GM12872 (cell line): Measurements from ENCODE around the gene ZEB1.

Experiments used
- CTCF ChIP-seq: IDR thresholded peaks from 3 replicates; pipeline ENCODE4 v1.5.1; 2011; ENCODE audit warnings: low read depth, mild to moderate bottlenecking, low read length, moderate library complexity; ENCODE audit not compliant: insufficient read depth

The ZEB1 gene

GRCh38 chr10:31381171-31381570, 62.2 kb downstream of the ZEB1 start:
- TF ChIP-seq CTCF = no peak

DNA sequence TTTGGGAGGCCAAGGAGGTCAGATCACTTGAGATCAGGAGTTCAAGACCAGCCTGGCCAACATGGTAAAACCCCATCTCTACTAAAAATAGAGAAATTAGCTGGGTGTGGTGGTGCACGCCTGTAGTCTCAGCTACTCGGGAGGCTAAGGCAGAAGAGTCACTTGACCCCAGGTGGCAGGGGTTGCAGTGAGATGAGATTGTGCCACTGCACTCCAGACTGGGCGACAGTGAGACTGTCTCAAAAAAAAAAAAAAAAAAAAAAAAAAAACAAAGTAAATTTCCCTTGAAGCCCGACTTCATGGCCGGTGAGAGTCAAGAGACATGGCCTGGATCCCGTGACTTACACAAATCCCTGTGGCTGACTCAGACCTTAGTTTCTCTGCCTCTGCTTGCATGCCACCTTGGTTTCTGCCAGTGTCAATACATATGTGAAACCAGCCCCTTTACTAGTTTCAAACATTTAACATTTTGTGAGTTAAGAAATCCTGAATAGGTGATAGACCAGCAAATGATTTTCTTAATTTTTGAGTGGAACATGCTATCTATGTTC, 62.8 kb downstream of the ZEB1 start:
- TF ChIP-seq CTCF = no peak

DNA sequence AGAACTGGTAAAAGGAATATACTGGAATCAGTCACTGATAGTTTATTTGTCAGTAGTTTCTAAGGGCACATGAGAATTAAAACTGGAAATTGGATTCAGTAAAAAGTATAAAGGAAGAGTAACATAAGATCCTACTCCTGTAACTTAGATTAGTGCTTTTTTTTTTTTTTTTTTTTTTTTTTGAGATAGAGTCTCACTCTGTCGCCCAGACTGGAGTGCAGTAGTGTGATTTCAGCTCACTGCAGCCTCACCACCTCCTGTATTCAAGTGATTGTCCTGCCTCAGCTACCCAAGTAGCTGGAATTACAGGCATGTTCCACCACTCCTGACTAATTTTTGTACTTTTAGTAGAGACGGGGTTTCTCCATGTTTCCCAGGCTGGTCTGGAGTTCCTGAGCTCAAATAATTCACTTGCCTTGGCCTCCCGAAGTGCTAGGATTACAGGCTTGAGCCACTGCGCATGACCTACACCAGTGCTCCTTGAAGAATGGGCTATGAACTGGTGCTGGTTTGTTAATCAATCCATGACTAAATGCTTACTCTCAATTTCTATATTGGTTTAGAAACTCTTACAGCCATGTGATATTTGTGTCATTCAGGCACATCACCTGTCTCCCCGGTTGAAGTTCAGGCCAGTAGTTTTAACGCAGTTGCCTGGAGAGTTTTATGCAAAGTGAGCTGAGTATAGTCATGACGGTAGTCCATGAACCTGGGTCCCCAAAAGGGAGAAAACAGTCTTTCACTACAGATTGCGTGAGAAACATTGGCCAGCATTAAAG, 65.0 kb downstream of the ZEB1 start:
- no peak for TF ChIP-seq CTCF

- TF ChIP-seq CTCF = no peak
Observed at GRCh38 chr10:31384589-31384949, 65.6 kb downstream of the ZEB1 start.

DNA sequence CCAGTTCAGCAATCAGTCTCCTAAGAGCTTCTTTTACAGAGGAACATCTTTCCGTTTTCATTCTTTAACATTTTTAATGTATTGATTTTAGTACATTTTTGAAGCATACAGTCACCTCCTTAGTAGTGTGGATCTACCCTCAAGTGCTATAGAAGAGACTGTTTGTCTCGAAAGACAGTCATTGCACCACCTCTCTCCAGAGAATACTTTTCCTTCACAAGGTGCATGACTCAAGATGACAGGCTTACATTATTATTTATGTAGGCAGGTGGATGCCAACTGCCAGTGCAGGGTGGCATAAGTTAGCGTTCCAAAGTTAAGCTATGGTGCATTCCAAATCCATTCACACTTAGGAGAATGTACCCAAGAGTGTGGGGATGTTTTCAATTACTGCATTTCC, 71.8 kb downstream of the ZEB1 start:
- TF ChIP-seq CTCF = no peak

GRCh38 chr10:31393844-31394243, 74.8 kb downstream of the ZEB1 start:
- no peak for TF ChIP-seq CTCF

- TF ChIP-seq CTCF = no peak
Observed at GRCh38 chr10:31395695-31396094, 76.7 kb downstream of the ZEB1 start.
